Cardiac fibroblast (primary cell): ENCODE data around the gene EVA1A.

ENCODE experiments used
- DNase-seq, 2 donors: peaks; one replicate each; pipeline versions ENCODE4 v3.0.0 to v3.0.0-alpha.2; 2010; ENCODE audit warnings: low read depth in 2 of 2
- H3K4me3 ChIP-seq, 2 donors: replicated peaks in 1 of 2; 1 replicate in 1 of 2; 2 replicates in 1 of 2; pipeline ENCODE4 v1.5.1; 2011; ENCODE audit warnings: low read depth in 2 of 2, low read length in 2 of 2, mild to moderate bottlenecking in 2 of 2, moderate library complexity in 1 of 2
- TF ChIP-seq, protein P1 (sequence below): IDR thresholded peaks from one replicate; pipeline ENCODE4 v1.5.1; 2011; ENCODE audit warnings: low read depth, mild to moderate bottlenecking, low read length, inconsistent platforms

EVA1A gene, protein sequence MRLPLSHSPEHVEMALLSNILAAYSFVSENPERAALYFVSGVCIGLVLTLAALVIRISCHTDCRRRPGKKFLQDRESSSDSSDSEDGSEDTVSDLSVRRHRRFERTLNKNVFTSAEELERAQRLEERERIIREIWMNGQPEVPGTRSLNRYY

DNA sequence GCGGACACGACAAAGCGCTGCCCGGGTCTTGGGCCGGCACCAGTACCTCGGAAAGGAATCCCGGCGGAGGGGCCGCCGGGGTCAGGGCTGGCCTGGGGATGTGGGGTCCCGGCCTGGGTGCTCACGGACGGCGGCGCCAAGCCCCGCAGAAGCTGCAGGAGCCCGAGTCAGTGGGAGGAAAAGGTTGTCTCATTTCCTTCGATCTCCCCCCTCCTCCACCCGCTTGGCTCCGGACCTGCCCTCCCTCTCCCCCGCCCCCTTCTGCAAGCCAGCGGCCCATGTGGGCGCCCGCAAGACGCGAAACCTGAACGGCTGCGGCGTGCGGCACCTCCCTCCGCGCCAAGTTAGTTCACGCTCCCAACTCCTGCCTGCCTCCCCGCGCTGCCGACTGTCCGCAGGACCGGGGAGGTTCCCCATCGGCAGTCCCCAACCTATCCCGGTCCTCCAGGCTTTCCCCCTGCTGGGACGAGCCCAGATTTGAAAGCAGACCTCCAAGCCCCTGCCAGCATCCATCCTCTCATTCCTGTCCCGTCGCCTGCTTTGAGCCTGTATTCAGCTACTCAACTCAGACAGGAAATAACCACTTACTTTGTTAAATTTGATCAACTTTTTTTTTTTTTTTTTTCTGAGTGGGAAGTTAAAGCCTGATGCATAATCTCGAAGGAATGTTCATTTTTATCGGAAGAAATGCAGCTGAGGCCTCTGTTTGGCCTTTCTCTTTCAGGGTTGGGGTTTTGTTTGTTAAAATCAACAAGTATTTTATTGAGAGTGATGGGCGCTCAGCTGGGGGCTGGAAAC lies at the start of gene EVA1A:
TSS of gene EVA1A (minus strand) at position 172 of the 798 bp plus-strand sequence. CDS start 42,799 bp downstream, outside the sequence.
- DNase-seq = peak; percentile 74
- TF ChIP-seq, protein P1, sequence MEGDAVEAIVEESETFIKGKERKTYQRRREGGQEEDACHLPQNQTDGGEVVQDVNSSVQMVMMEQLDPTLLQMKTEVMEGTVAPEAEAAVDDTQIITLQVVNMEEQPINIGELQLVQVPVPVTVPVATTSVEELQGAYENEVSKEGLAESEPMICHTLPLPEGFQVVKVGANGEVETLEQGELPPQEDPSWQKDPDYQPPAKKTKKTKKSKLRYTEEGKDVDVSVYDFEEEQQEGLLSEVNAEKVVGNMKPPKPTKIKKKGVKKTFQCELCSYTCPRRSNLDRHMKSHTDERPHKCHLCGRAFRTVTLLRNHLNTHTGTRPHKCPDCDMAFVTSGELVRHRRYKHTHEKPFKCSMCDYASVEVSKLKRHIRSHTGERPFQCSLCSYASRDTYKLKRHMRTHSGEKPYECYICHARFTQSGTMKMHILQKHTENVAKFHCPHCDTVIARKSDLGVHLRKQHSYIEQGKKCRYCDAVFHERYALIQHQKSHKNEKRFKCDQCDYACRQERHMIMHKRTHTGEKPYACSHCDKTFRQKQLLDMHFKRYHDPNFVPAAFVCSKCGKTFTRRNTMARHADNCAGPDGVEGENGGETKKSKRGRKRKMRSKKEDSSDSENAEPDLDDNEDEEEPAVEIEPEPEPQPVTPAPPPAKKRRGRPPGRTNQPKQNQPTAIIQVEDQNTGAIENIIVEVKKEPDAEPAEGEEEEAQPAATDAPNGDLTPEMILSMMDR = no peak
- peak within 1 kb of the TSS; percentile 73 for H3K4me3 ChIP-seq

DNA sequence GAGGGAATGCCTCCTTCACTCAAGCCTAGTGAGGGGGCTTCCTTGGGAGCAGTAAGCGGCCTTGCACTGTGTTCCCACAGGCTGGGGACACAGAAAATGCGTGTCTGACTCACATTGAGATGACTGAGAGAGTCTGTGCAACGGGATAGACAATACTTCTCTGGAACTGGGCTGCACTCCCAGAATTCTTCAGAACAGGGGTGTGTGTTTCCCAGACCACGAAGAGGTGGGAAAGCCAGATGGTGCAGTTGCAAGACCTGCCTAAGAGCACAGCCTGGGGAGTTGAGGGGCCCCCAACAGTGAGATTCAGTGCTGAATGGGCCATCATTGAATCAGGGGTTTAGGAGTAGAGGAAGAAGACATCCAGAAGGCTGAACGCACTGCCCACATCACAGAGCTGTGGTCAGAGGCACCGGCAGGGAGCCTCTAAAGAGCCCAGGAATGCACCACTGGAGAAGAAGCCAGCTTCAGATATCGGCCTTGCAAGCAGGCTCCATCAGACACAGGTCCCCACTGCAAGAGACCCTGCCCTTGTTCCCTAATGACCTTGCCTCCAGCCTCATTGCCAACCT lies 49.3 kb upstream of the EVA1A start:
- no peak overlapping the region for H3K4me3 ChIP-seq
- TF ChIP-seq, protein P1 = no peak
- DNase-seq = no peak

DNA sequence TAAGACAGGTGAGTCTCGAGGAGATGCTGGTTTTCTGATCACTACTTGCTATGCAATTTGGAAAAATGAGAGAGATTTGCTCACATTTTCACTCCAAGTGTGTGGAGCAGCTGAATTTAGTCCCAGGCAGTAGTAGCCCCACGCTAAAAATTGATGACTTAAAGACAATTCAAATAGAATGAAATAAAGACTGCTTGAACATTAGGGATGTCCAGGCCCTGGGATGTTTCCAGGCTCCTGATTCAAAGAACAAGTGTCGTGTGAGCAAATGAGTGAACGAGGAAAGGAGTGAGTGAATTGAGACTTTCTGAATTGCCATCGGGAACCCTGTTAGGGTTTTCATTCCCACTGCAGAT lies 48.6 kb upstream of the EVA1A start:
- no peak overlapping the region for H3K4me3 ChIP-seq
- TF ChIP-seq, protein P1 = no peak
- DNase-seq = no peak

DNA sequence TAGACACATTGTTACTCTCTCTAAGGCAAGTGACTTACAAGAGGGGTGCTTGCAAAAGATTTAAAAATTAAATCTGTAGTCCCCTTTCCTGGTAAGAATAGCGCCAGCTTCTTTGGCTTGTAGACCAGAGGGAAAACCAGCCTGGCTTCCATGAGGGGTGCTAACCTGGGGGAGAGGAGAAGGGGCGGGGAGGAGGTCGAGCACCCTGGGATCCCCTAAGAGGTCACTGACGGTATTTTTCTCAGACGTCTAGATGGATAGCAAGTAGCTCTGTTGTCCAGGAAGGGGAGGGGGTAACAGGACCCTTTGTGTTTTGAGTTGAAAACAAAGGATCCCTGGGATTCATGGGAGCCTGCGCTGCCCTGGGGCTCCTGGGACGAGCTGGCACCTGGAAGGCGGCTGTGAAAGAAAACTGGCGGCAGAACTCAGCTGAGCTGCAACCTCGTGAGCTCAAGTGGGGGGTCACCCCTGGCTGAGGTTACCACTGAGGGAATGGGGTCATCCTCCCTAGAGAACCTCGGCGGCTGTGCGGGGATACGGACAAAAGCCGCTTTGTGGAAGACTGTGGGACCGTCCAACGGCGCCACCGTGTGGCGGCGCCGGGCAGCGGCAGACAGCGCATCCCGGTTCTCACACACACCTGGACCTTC lies 48.1 kb upstream of the EVA1A start:
- TF ChIP-seq, protein P1 = peak; percentile 100
- H3K4me3 ChIP-seq = peak overlapping the region; percentile 28 to 34
- DNase-seq = peak; percentile 58 to 60

DNA sequence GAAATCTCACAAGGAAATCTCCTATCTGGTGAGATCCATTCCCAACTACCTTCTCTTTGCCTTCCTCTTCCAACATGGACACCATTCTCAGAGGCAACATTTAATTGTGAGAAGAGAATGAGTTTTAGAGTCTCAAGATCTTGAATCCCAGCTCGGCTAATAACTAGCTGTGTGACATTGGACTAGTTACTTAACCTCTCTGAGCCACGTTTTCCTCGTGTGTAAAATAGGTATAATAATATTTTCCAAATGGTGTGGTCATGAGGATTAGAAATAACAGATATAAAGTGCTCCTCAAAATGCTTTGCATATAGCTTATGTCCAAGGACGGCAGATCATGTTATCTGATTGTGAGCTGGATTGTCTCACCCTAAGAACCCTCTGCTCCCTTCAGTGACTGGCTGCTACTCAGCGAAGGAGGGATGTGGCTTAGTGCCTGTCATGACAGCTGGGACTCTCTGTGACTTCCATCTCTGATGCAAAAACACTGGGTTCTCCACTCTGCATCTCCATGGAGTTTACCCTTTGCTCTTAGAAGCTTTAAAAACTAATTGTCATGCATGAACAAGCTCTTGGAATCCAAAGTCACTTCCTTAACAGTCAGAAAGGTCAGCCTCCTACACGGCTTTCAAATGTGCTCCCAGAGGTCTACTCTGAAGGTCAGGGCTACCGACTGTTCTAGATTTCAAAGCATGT lies 47.4 kb upstream of the EVA1A start:
- TF ChIP-seq, protein P1 = no peak
- no peak overlapping the region for H3K4me3 ChIP-seq
- peak in 1 of 2 donors; percentile 31 for DNase-seq

DNA sequence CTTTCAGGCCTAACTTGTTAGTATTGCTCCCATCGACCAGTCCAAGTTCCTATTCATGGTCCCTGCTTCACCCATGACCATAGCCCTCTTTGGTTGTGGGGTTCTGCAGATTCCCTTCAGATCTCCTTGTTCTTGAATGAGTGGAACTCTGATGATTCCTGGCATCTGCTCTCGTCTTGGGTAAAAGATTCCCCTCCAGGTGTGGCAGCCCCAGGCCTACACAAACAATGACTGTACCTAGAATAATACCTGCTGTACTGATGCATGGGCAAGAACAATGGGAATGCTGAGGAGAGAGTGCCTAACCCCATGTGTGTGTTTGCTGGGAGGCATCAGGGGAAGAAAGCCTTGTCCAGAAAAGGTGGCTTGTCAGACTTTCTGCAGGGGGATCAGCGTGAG lies 46.7 kb upstream of the EVA1A start:
- H3K4me3 ChIP-seq = no peak overlapping the region
- DNase-seq = no peak
- TF ChIP-seq, protein P1 = no peak
